Measurements from ENCODE around the gene SH3BGR. TPM values are rescaled to one million over a fixed set of nuclear protein-coding genes. Genes with fewer than 3 reads are reported as not detected.

The SH3BGR gene
- total and polyA plus RNA-seq, 10 of the 15 experiments (the other 5 are each of a cell fraction or from before 2014, with no cell fraction given) = 0.45 to 3.5 (median 1.7) TPM

- H3K4me1 ChIP-seq (ENCODE audit: control insufficient read depth, insufficient read depth, low read length) = no peaks in the 10 kb centered on the region
- no peaks in the 10 kb centered on the region for H3K79me2 ChIP-seq (ENCODE audit: control insufficient read depth, insufficient read depth, low read length)
- ATAC-seq (no peak), DNase-seq (ENCODE audit: low read depth, low spot score) (no peak), FAIRE-seq (no peak)
- BruUV-seq (replicated peaks) = no TSS peak
- H4K20me1 ChIP-seq (ENCODE audit: control insufficient read depth, insufficient read depth) = no peaks in the 10 kb centered on the region
- intact Hi-C loops (cut with micrococcal nuclease; ENCODE audit: unreplicated experiment) = loop anchor here (5.0 kb wide), 2 partner anchors 1551 to 1616 kb away; no protein-coding TSS in a partner anchor
- H3K4me3 ChIP-seq = no peak overlapping the region
- H3K27ac ChIP-seq (ENCODE audit: control insufficient read depth, insufficient read depth) = no peak overlapping the region
- POLR2A ChIA-PET = no interaction called here
- H3K9ac ChIP-seq (ENCODE audit: control insufficient read depth, insufficient read depth, low read length) = no peak overlapping the region
- H3K4me2 ChIP-seq (ENCODE audit: control insufficient read depth, insufficient read depth) = no peak overlapping the region
- CTCF ChIA-PET = interaction anchor here (1.2 kb wide), 1 partner anchor 201 kb away, joined by 3 read pairs; no protein-coding TSS in a partner anchor
- H3K9me3 ChIP-seq (replicated peaks; ENCODE audit: control insufficient read depth, insufficient read depth, low read length) = no peaks in the 10 kb centered on the region
- H2AFZ ChIP-seq (ENCODE audit: control insufficient read depth, low read depth, low read length) = no peak overlapping the region
- RAD21 ChIA-PET (ENCODE audit: unreplicated experiment) = no interaction called here
- in situ Hi-C loops (cut with MboI) = loop anchor here (5.0 kb wide), 1 partner anchor 196 kb away; no protein-coding TSS in a partner anchor
- H3K36me3 ChIP-seq (ENCODE audit: control insufficient read depth in 2 of 2, insufficient read depth in 2 of 2, low read length in 1 of 2) = no peaks in the 10 kb centered on the region
- 29% methylated on average over 8 of the region's 8 CpGs for WGBS (ENCODE audit: insufficient coverage, insufficient replicate concordance, low lambda C conversion rate, missing lambda C conversion rate)
- SMC1A ChIA-PET (ENCODE audit: uncharacterized antibody, unreplicated experiment) = no interaction called here
- no peaks in the 10 kb centered on the region for H3K27me3 ChIP-seq (replicated peaks in 1 of 2; ENCODE audit: control insufficient read depth in 2 of 2, insufficient read depth in 2 of 2, low read length in 1 of 2)
- TF ChIP-seq ASH2L (IDR thresholded peaks at IDR 0.05; ENCODE audit: borderline replicate concordance, low read depth) = no peak
- no peak for TF ChIP-seq RBBP5 (conservative IDR thresholded peaks at IDR 0.05)
- no peak for TF ChIP-seq BCL11A (IDR thresholded peaks at IDR 0.05; ENCODE audit: low read depth, low read length)
- no peak for TF ChIP-seq TARDBP (IDR thresholded peaks at IDR 0.05; ENCODE audit: borderline replicate concordance)
- TF ChIP-seq ZBTB40 (IDR thresholded peaks at IDR 0.05; ENCODE audit: borderline replicate concordance) = no peak
- TF ChIP-seq ZBTB11 (CRISPR knock-in tag; IDR thresholded peaks at IDR 0.05) = no peak
- TF ChIP-seq SIN3A (IDR thresholded peaks at IDR 0.05; ENCODE audit: low read depth, low read length) = no peak
- no peak for TF ChIP-seq SKIL (IDR thresholded peaks at IDR 0.05; ENCODE audit: low read depth, poor library complexity, severe bottlenecking)
- no peak for TF ChIP-seq NFYB (IDR thresholded peaks at IDR 0.05; ENCODE audit: insufficient read depth, low read depth, low read length)
- TF ChIP-seq ELK1 (IDR thresholded peaks at IDR 0.05; ENCODE audit: low read depth, low read length) = no peak
Measured at GRCh38 chr21:39515684-39516472, 64.1 kb downstream of the SH3BGR start.
